ENCODE data around the gene MMRN2.
"Not testable (repeated sequence)": the region's sequence is repeated elsewhere in the genome, so short reads cannot be mapped to it uniquely, and the experiment has no call there.

MMRN2 gene

GRCh38 chr10:86957471-86958115 is at the start of gene MMRN2:
MMRN2 (minus strand) TSS chr10:86957615; CDS start chr10:86957541, 74 bp downstream.
- DNase-seq, result no peak

GRCh38 chr10:87007124-87007523 is 49.7 kb upstream of the MMRN2 start:
- DNase-seq, result not testable (repeated sequence)

- peak; percentile 61 to 86 (median 81) for DNase-seq
These were observed 43.1 kb upstream of the MMRN2 start for GRCh38 chr10:87000491-87000890.

- DNase-seq, result peak; percentile 83 to 93 (median 90)
These were observed 42.5 kb upstream of the MMRN2 start for GRCh38 chr10:86999802-87000403.

- no peak for DNase-seq
These were observed 35.5 kb upstream of the MMRN2 start for GRCh38 chr10:86992929-86993328.

- DNase-seq, result no peak
These were observed 35.0 kb upstream of the MMRN2 start for GRCh38 chr10:86992456-86992855.

- not testable (repeated sequence) for DNase-seq
These were observed 33.9 kb upstream of the MMRN2 start for GRCh38 chr10:86991362-86991761.

- DNase-seq, result no peak
These were observed 31.1 kb upstream of the MMRN2 start for GRCh38 chr10:86988520-86988919.

- DNase-seq, result not testable (repeated sequence)
These were observed 27.1 kb upstream of the MMRN2 start for GRCh38 chr10:86984498-86984897.

- peak in 2 of 3 donors; percentile 59 to 60 for DNase-seq
These were observed 24.3 kb upstream of the MMRN2 start for GRCh38 chr10:86981716-86982115.

GRCh38 chr10:86981020-86981419 is 23.6 kb upstream of the MMRN2 start:
- peak in 2 of 3 donors; percentile 20 to 21 for DNase-seq

GRCh38 chr10:86979977-86980448 is 22.6 kb upstream of the MMRN2 start:
- peak in 2 of 3 donors; percentile 39 to 42 for DNase-seq

- DNase-seq, result peak in 2 of 3 donors; percentile 18 to 61
These were observed 21.9 kb upstream of the MMRN2 start for GRCh38 chr10:86979296-86979818.

- DNase-seq, result not testable (repeated sequence)
These were observed 21.0 kb upstream of the MMRN2 start for GRCh38 chr10:86978457-86978856.

GRCh38 chr10:86976362-86977056 is 19.1 kb upstream of the MMRN2 start:
- DNase-seq, result no peak

GRCh38 chr10:86974484-86974883 is 17.1 kb upstream of the MMRN2 start:
- DNase-seq, result no peak

GRCh38 chr10:86972613-86973380 is 15.4 kb upstream of the MMRN2 start:
- DNase-seq, result no peak

GRCh38 chr10:86971232-86971991 is 14.0 kb upstream of the MMRN2 start:
- peak; percentile 89 to 96 (median 93) for DNase-seq

GRCh38 chr10:86970982-86971231 is 13.5 kb upstream of the MMRN2 start:
- DNase-seq, result no peak

GRCh38 chr10:86970162-86970981 is 13.0 kb upstream of the MMRN2 start:
- peak in 2 of 3 donors; percentile 27 to 55 for DNase-seq

GRCh38 chr10:86969421-86970041 is 12.1 kb upstream of the MMRN2 start:
- no peak for DNase-seq

Measured in suppressor macrophage treated with lipopolysaccharide for 1 hour (primary cell).